HG02678 (cell line): ENCODE measurements around the gene SLC45A3.
"Not testable (repeated sequence)": the region's sequence is repeated elsewhere in the genome, so short reads cannot be mapped to it uniquely, and the experiment has no call there.

ENCODE experiments used
- ATAC-seq: cut with Tn5 transposase; IDR thresholded peaks from one replicate; pipeline ENCODE4 v1.9.1; 2021; ENCODE audit warnings: mild to moderate bottlenecking, moderate library complexity; ENCODE audit not compliant: unreplicated experiment

The SLC45A3 gene

GRCh38 chr1:205639567-205639966 is 40.7 kb downstream of the SLC45A3 start:
- no peak for ATAC-seq

GRCh38 chr1:205637854-205638468 is 42.3 kb downstream of the SLC45A3 start:
- ATAC-seq, result no peak

GRCh38 chr1:205636732-205637131 is 43.6 kb downstream of the SLC45A3 start:
- ATAC-seq, result no peak

- ATAC-seq, result not testable (repeated sequence)
Measured at GRCh38 chr1:205636138-205636530, 44.2 kb downstream of the SLC45A3 start.

GRCh38 chr1:205633421-205633976 is 46.8 kb downstream of the SLC45A3 start:
- no peak for ATAC-seq

- no peak for ATAC-seq
Measured at GRCh38 chr1:205632669-205633169, 47.6 kb downstream of the SLC45A3 start.

- ATAC-seq, result peak; percentile 82
Measured at GRCh38 chr1:205631768-205632668, 48.3 kb downstream of the SLC45A3 start, which contains the start of gene ELK4. Gene ELK4, minus strand, starts transcription at chr1:205632011. Its CDS starts 8,129 bp downstream, at chr1:205623882.

- peak; percentile 67 for ATAC-seq
Measured at GRCh38 chr1:205631010-205631767, 49.1 kb downstream of the SLC45A3 start.

GRCh38 chr1:205630651-205631009 is 49.7 kb downstream of the SLC45A3 start:
- no peak for ATAC-seq

- ATAC-seq, result no peak
Measured at GRCh38 chr1:205630241-205630640, 50.1 kb downstream of the SLC45A3 start.

GRCh38 chr1:205629751-205630150 is 50.6 kb downstream of the SLC45A3 start:
- ATAC-seq, result no peak

GRCh38 chr1:205627956-205628355 is 52.4 kb downstream of the SLC45A3 start:
- ATAC-seq, result no peak

- no peak for ATAC-seq
Measured at GRCh38 chr1:205626216-205626615, 54.1 kb downstream of the SLC45A3 start.

- ATAC-seq, result no peak
Measured at GRCh38 chr1:205623646-205624045, 56.7 kb downstream of the SLC45A3 start.

- ATAC-seq, result no peak
Measured at GRCh38 chr1:205620269-205620668, 60.0 kb downstream of the SLC45A3 start.

GRCh38 chr1:205619376-205619775 is 60.9 kb downstream of the SLC45A3 start:
- ATAC-seq, result no peak

- ATAC-seq, result peak; percentile 67
Measured at GRCh38 chr1:205616563-205617293, 63.6 kb downstream of the SLC45A3 start.

GRCh38 chr1:205615789-205616188 is 64.5 kb downstream of the SLC45A3 start:
- no peak for ATAC-seq

GRCh38 chr1:205613854-205614412 is 66.4 kb downstream of the SLC45A3 start:
- ATAC-seq, result no peak

- no peak for ATAC-seq
Measured at GRCh38 chr1:205612556-205612955, 67.8 kb downstream of the SLC45A3 start.
